GM11168 (cell line): Measurements from ENCODE around the gene KLHL30.

Source experiments
- in situ Hi-C: fragments of 300-500 bp; cut with MboI; formaldehyde crosslinking; loops from one replicate; pipeline ENCODE4 v1.12.0; 2022; ENCODE audit warnings: low sequenced_read_pairs; ENCODE audit not compliant: unreplicated experiment

The KLHL30 gene

GRCh38 chr2:238130111-238130695, 8.3 kb upstream of the KLHL30 start:
- in situ Hi-C loops: no loop called here

GRCh38 chr2:238130696-238131628, 7.5 kb upstream of the KLHL30 start:
- in situ Hi-C loops: no loop called here

- in situ Hi-C loops: no loop called here
These were observed 6.6 kb upstream of the KLHL30 start for GRCh38 chr2:238131761-238132462.

GRCh38 chr2:238132463-238133450, 5.7 kb upstream of the KLHL30 start:
- in situ Hi-C loops: no loop called here

GRCh38 chr2:238133499-238134392, 4.7 kb upstream of the KLHL30 start:
- in situ Hi-C loops: no loop called here

GRCh38 chr2:238134393-238134785, 4.1 kb upstream of the KLHL30 start:
- in situ Hi-C loops: no loop called here

- in situ Hi-C loops: no loop called here
These were observed 2.8 kb upstream of the KLHL30 start for GRCh38 chr2:238135601-238136150.

GRCh38 chr2:238136820-238137537, 1.5 kb upstream of the KLHL30 start:
- in situ Hi-C loops: no loop called here

GRCh38 chr2:238137885-238138284, 583 bp upstream of the KLHL30 start:
- in situ Hi-C loops: no loop called here

- in situ Hi-C loops: no loop called here
These were observed 950 bp downstream of the KLHL30 start for GRCh38 chr2:238139196-238140039.

GRCh38 chr2:238140040-238140439, 1.6 kb downstream of the KLHL30 start:
- in situ Hi-C loops: no loop called here

- in situ Hi-C loops: no loop called here
These were observed 2.5 kb downstream of the KLHL30 start for GRCh38 chr2:238140721-238141540.

GRCh38 chr2:238141541-238142318, 3.3 kb downstream of the KLHL30 start:
- in situ Hi-C loops: no loop called here

- in situ Hi-C loops: no loop called here
These were observed 4.1 kb downstream of the KLHL30 start for GRCh38 chr2:238142382-238143205.
